Stimulated activated CD8-positive, alpha-beta memory T cell treated with anti-CD3 and anti-CD28 coated beads, Interleukin-15, amount 100 ng/mL, for 48 hours (primary cell): Measurements from ENCODE around the gene ZNF141.
"Not testable (repeated sequence)": the region's sequence is repeated elsewhere in the genome, so short reads cannot be mapped to it uniquely, and the experiment has no call there.

Experiments used
- DNase-seq, 2 donors: peaks; one replicate each; pipeline ENCODE4 v3.0.0-alpha.2; 2020; ENCODE audit warnings: low read depth in 2 of 2

Gene ZNF141

GRCh38 chr4:385934-386707 is 48.5 kb downstream of the ZNF141 start:
- DNase-seq, result no peak

GRCh38 chr4:386708-387105 is 49.1 kb downstream of the ZNF141 start:
- DNase-seq, result no peak

GRCh38 chr4:404006-404405 is 66.4 kb downstream of the ZNF141 start:
- no peak for DNase-seq

GRCh38 chr4:408321-408720 is 70.7 kb downstream of the ZNF141 start:
- not testable (repeated sequence) for DNase-seq

- DNase-seq, result no peak
Observed at GRCh38 chr4:422587-422986, 85.0 kb downstream of the ZNF141 start.
